Islet of Langerhans (tissue), 1 donor: ENCODE measurements around the gene PDE4B.
A peak's percentile ranks its signal among the peaks of the same experiment; 100 is the strongest.
"Not testable (repeated sequence)": the region's sequence is repeated elsewhere in the genome, so short reads cannot be mapped to it uniquely, and the experiment has no call there.

Experiments
- FAIRE-seq: peaks from one replicate; lab custom pipeline; 2011; peaks lifted over from hg19 to GRCh38; lab: Jason Lieb, UNC

PDE4B gene

DNA sequence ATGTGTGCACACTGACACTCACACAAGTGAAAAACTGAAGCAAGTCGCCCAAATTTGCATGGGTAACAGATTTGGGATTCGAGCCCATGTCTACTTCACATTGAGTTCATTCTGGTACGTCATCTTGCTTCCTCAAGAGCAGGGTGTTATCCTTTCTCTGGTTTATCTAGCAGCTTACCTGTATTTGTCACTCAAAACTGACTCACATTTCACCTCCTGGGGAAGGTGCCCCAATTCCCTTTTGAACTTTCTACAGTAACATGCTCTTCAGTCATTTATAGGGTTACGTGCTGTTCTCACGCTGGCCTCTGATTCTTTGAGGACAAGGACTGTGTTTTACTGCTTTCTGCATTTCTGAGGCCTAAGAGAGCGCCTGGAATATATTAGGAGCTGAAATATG lies 162.8 kb downstream of the PDE4B start:
- FAIRE-seq, result no peak

DNA sequence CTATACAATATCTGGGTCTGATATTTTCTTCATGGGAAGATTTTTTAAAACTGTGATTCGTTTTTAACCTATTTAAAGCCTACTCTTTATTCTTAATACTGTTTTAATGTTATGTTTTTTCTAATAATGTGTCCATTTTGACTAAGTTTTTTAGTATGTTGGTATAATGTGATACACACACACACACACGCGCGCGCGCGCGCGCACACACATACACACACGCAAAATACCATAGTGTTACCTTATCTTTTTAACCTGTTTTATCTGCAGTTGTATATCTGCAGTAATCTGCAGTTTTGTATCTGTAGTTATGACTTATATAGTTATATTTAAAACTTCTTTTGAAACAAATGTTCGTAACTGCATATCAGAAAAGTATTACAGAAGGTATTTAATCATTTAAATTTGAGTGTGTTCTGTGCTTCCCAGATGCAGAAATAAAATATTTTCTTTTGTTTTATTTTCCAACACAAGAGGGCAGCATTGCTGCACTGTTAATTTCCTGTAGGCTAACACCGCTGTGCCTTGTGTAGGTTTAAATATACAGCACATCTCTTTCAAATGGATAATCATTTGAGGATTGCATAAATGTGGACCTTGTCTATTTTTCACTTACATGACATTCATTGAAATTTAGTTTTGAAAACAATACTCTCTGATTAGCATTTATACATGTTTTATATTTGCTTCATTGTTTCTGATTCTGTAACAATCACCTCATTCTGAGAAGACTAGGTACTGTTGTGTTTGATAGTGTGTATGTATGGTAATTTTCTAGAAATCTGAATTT lies 166.1 kb downstream of the PDE4B start:
- peak; percentile 100 for FAIRE-seq

DNA sequence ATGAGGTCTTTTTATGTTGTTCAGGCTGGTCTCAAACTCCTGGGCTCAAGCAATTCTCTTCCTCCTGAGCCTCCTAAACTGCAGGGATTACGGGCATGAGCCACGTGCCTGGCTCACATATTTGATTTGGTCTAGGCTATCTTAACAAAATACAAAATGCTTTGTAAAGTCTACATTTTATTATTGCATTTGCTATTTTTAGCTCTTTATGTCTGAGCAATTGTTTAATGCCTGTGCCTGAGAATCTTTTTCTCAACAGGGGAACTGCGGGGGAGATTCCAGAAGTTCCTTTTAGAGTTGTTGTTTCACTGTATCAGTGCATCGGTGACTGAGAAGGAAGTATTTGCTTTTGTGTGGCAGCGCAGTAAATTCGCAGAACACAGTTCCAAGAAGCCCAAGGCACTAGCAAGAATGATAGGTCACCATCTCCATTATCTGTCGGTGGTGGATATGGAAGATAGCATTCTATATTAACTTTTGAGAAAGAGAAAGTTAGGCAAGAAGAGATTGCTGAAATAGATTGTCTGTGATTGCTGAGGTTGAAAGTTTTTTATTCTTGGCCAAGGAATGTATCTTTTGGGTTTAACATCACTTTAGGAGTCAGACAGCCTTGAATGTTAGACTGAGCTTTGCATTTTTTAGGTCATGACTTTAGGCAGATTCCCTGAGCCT lies 167.3 kb downstream of the PDE4B start:
- no peak for FAIRE-seq

DNA sequence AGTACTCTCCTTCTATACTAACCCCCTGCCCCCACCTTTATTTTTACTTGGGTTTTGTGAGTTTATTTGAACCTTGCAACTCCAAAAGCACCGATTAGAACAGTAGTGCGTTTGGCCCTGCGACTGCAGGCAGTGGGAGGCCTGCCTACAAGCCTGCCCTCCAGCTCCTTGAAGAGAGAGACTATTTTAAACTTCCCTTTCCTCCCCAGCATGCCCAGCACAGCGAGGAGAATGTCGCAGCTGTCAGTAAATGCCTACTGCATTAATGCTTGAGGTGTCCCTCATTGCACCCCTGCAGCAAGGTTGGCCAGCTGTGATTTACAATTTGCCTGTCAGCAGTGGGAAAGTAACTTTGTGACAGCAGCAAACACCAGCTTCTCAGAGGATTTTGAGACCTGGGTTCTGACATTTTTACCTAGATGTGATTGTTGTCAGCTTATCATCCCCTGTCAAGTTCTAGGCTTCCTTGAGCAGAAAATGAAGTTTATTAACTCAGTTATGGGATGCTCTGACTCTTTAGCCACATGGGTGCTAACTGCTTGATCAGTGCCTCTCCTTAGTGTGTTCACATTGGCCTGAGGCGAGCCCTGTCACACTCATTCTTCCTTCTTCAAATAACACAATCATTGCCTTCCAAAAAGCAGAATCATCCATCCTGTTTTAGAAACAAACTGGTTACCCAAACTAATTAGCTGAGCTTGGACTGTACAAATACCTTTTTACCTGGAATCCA lies 170.6 kb downstream of the PDE4B start:
- no peak for FAIRE-seq

DNA sequence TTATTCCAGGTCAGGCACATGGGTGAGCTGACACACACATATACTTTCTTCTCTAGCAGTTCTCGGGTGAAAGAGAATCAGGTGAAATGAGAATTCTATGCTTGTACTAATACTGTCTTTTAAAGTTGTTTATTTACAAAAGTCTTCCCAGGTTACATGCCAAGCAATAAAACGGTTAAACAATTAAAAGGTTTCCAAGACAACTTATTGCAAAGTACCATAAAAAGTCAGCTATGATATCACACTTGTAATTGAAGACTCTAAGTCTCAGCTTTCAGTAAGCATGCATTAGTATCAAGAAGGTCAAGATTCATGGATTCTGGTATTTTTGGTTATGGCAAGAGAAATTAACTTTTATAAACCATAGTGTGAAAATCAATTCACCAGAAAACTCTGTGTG lies 171.4 kb downstream of the PDE4B start:
- peak; percentile 5 for FAIRE-seq

DNA sequence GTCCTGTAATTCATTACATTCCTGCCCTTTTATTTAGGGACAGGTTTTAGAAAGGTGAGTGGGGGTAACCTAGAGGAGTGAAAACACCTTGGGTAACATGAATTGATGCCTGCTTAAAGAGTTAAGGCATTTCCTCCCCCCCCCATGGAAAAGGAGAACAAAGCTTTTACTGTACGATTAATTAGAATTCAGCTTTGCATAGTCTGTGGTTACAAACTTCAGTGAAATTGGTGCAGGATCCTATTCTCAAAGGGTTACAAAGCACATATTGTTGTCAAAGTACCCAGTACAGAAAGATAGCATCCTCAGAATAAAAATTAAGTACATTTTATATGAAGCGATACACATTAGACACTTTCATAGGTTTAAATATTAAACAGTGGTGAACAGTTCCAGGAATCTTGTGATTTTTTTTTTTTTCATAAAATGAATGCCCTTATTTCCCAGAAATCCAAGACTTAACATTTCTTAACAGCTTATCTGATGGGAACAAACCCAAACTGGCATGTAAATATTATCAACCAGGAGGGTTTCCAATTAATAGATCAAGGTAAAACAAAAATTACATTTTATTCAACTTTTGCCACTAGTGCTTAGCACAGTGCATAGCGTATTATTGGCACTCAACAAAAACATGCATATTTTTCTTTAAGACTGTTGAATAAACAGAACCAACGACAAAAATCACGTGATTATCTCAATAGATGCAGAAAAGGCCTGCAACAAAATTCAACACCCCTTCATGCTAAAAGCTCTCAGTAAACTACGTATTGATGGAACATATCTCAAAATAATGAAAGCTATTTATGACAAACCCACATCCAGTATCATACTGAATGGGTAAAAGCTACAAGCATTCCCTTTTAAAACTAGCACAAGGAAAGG lies 172.7 kb downstream of the PDE4B start:
- FAIRE-seq, result no peak

DNA sequence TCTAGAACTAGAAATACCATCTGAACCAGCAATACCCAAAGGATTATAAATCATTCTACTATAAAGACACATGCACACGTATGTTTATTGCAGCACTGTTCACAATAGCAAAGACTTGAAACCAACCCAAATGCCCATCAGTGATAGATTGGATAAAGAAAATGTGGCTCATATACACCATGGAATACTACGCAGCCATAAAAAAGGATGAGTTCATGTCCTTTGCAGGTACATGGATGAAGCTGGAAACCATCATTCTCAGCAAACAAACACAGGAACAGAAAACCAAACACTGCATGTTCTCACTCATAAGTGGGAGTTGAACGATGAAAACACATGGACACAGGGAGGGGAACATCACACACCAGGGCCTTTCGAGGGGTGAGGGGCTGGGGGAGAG lies 174.8 kb downstream of the PDE4B start:
- FAIRE-seq, result not testable (repeated sequence)

DNA sequence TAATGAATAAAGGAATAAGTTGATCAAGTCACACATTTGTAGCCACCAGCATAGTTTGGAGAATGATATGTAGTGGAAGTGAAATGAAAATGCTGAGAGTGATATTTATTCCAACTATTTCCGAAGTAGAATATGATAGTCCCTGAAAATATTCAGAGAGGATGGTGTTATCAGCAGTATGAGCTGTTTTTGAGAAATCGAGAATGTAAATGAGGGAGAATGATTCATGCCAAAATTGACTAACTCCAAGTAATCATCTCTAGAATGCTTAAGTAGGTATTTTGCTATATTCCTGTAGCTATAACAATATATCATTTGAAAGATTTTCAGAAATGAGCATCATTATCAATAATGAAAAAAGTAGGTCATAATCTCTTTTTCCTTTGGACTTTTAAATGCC lies 178.9 kb downstream of the PDE4B start:
- FAIRE-seq, result no peak

DNA sequence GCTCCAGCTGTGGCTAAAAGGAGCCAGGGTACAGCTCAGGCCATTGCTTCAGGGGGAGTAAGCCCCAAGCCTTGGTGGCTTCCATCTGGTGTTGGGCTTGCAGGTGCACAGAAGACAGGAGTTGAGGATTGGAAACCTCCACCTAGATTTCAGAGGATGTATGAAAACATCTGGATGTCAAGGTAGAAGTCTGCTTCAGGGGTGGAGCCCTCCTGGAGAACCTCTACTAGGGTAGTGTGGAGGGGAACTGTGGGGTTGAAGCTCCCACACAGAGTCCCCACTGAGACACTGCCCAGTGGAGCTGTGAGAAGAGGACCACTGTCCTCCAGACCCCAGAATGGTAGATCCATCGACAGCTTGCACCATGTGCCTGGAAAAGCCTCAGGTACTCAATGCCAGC lies 183.0 kb downstream of the PDE4B start:
- FAIRE-seq, result no peak

DNA sequence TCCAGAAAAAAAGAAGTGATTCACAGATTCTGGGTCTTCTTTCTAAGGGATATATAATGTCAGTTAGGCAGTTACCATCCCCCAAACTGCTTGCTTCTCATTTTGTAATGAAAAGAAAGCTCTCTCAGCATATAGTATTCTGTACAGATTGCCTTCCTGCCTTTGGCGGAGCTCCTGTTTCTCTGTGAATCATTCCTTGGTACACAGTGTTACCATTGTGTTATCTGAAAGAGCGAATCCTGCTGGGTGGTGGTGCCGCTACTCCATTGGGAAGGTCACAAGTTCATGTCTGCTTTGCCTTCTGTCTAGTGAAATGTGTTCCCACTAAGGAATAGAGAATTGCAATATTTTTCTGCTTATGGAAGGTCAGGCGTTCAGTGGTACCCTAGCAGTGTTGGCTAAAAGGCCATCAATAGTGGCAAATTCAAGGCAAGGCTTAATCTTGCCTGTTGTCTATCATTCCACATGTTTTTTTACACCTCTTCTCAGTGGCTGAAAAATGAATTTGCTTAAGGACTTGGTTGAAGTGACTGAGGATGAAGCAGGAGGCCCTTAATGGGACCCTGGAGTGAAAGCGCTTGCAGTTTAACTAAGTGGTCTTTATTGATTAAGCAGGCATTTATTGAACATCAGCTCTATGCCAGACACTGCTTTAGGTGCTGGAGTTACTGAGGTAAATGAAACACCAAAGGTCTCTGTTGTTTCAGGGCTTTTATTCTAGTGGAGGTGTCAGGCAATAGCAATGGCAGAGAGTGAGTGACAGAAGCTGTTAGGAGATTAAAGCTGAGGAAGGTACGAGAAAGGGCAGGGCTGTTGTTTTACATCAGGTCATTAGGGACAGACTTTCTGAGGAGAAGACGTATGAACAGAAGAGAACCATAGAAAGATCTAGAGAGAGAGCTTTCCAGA lies 186.7 kb downstream of the PDE4B start:
- no peak for FAIRE-seq

DNA sequence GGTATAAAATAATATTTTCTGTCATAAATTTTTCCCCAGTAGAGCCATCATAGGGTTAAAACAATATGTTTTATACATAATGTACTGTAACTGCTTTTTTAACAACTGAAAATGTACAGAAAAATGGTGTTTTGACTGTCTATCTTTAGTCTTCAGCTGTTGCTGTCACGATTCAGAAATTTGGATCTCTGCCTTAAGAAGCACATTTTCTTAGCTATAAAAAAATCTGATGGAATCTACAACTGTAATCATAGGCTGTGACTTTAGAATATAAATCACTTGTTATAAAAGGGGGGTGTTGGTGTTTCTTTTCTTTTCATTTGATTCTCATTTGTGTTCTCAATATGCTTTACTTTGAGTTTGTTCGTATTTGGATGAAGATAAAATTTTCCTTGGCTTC lies 187.5 kb downstream of the PDE4B start:
- FAIRE-seq, result no peak

DNA sequence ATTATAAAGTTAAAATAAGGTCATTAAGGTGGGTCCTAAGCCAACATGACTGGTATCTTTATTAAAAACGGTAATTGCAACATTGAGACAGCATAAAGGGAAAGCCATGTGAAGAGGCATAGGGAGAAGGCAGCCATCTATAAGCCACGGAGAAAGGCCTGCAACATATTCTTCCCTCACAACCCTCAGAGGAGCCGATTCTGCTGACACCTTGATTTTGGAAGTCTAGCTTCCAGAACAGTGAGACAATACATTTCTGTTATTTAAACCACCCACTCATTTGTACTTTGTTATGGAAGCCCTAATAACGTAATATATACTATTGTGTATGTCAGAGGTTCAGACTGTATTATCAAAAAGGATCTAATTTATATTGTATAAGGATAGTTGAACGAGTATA lies 190.8 kb downstream of the PDE4B start:
- FAIRE-seq, result no peak

DNA sequence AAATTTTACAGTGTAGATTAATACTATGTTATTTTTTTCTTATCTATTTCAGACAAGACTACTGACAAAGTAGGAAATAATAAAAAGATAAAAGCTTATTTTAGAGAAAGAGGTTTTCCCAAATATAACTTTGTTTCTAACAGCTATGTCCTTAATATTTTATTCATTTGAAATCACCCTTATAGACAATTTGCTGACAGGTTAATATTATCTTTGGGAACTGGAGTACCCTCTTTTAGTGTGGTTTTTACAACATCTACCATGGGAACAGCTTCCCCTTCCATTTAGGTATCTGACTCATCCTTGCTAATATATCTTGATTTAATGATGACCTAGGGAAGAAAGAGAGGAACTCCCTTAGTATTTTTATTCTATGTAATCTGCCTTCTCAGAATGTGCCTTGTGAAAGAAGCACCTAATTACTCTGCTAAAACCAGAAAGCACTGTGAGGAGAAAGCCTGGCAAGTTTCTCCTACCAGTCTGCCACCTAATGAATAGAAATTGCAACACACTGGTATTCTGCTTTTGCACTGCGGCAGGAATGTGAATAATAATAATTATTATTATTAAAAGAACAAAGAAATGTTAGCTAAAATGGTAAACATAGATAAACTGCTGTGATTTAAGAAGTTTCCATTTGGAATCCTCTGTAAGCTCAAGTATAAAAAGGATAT lies 192.8 kb downstream of the PDE4B start:
- FAIRE-seq, result no peak

DNA sequence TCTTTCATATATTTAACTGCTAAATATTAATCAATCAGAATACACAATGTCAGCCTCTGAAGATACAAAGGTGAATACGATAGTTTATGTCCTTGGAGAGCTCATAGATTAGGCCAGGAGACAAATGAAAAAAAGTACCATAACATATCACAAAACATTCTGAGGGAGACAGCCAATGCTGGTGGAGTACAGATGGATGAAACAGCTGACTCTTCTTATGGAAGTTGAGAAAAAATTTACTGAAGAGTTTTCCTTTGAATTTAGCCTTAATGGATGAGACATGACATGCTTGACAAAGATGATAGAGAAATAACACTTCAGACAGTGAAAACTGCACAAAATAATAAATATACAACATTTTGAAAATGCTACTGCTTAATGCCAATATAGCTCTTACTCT lies 193.5 kb downstream of the PDE4B start:
- FAIRE-seq, result no peak

DNA sequence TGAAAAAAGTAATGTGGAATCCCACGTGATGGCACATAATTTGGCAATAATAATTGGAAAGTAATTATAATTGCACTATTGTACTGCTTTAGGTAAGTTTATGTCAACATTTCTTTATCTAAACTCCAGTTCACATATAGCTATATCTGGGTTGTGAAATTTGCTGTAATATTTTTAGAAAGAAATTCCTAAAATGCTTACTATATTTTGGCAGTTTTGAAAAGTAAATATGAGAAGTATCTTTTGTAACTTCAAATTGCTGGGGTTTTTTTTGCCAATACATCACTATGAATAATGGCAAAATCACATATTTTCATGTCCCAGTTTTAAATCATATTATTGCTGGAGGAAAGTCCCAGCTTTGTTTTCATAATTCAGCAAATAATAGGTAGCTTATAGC lies 197.5 kb downstream of the PDE4B start:
- FAIRE-seq, result no peak

DNA sequence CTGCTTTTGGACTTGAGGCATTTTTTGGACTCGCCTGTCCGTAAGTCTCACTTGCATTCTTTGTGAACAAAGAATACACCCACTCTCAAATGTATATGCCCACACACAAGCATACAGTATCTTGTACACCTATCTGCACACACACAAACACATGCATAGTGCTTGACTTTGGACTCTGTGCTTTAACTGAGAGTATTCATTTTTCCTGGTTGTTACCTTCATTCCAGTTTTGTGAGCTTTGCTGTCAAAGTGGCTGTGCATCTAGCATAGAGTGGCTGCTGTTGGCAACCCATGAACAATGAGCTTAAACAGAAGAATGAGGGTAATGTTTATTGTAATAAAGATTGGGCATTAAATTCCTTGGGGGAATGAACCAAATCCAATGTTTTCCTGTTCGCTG lies 199.0 kb downstream of the PDE4B start:
- no peak for FAIRE-seq

DNA sequence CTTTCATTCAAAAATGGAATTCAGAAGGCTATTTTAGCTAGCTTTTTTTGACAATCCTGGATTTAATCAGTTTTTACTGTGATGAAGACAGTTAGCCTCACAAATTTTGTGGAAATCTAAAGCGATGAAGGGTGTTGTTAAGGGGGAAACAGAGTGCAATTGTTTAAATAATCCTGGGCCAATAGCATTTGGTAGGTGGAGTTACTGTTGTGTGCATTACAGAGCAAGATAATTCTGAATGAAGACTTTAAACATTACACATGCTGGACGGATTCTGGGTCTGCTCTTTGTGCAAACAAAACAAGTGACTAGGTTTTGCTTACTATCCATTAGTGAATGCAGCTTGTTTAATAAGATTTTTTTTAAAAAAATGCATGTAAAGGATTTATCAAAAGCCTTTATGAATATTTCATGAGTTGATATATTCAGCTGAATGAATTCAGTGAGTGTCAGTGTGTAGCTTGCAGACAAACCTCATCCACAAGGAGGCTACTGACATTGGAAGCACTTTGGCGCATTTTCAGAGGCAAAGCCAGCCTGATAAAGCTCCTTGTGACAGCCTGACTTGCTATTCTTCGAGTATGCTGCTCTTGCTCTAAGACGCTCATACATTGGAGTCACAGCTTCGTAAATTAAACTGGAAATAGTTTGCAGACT lies 199.6 kb downstream of the PDE4B start:
- no peak for FAIRE-seq

DNA sequence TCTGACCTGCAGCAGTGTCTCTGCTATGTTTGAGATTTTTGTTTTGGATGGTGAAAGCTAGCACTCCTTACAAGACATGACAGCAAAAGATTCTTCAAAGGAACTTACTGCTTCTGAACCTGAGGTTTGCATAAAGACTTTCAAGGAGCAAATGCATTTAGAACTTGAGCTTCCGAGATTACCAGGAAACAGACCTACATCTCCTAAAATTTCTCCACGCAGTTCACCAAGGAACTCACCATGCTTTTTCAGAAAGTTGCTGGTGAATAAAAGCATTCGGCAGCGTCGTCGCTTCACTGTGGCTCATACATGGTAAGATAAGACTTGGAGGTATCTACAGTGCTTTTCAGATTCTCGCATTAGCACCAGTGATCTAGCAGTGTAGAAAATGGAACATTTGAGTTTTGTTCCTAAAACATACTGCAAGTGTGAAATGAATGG lies 200.2 kb downstream of the PDE4B start:
- no peak for FAIRE-seq

DNA sequence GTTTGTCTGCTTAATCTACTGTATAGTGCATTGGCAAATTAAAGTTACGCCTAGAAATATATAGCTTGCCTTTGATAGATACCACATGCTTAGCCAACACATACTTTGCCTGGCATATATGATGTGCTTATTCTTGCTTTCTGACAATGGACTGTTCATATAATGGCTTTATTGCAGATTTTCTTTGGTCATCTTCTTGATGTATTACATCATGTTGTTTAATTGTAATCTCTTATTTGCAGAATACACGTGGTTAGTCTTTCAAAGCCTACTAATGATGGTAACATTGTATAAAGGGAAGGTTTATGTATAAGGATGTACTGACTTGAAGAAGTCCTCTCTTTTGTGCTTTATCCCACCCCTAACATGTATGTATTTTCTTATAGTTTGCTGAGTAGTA lies 201.5 kb downstream of the PDE4B start:
- FAIRE-seq, result no peak

DNA sequence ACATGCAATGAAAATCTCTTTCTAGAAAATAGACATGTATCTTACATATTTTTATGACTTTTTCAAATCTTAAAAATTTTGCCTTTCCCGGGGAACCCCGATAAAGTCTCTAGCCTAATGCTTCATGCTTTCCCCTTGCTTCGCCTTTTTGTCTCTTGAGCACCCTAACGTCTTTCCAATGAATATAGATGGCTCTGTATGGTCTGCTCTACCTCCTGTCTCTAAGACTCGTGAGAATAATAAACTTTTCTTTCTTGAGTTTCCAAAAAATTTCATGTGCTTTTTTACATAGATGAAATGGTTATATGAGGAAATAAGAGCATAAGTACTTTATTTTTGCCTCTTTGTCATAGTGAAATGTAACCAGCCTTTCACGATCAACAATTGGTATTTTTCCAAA lies 202.6 kb downstream of the PDE4B start:
- FAIRE-seq, result no peak
